Neural cell (in vitro differentiated cells): ENCODE results near the gene MLX. TPM values are rescaled to one million over a fixed set of nuclear protein-coding genes. Genes with fewer than 3 reads are reported as not detected.

ENCODE experiments used
- H2AFZ ChIP-seq: fragments of 200-600, 300-800 bp; sonication (generic), shearing (Covaris generic); 2 replicates; pipeline ENCODE4 v1.6.0; 2014; ENCODE audit warnings: low read depth, mild to moderate bottlenecking, antibody characterized with exemption, low read length, moderate library complexity
- H3F3A ChIP-seq: fragments of 200-600 bp; shearing (Covaris generic); 2 replicates; pipeline ENCODE4 v1.6.1; 2016; ENCODE audit warnings: mild to moderate bottlenecking, moderate library complexity, mixed read lengths, antibody characterized with exemption, low read length; ENCODE audit not compliant: insufficient read depth, poor library complexity, severe bottlenecking
- H3K27ac ChIP-seq: fragments of 200-600, 300-800 bp; sonication (generic), shearing (Covaris generic); 2 replicates; pipeline ENCODE4 v1.5.1; 2014; ENCODE audit warnings: mild to moderate bottlenecking, low read length, moderate library complexity
- H3K27me3 ChIP-seq: fragments of 300-800, 200-600 bp; sonication (generic), shearing (Covaris generic); 2 replicates; pipeline ENCODE4 v1.6.0; 2014; ENCODE audit warnings: mild to moderate bottlenecking, low read depth, low read length, moderate library complexity; ENCODE audit not compliant: insufficient read depth
- H3K36me3 ChIP-seq: fragments of 300-800, 200-600 bp; sonication (generic), shearing (Covaris generic); 2 replicates; pipeline ENCODE4 v1.5.1; 2014; ENCODE audit warnings: mild to moderate bottlenecking, antibody characterized with exemption, low read length, moderate library complexity; ENCODE audit not compliant: insufficient read depth
- H3K4me2 ChIP-seq: fragments of 300-800, 200-600 bp; sonication (generic), shearing (Covaris generic); 2 replicates; pipeline ENCODE4 v1.6.0; 2014; ENCODE audit warnings: mild to moderate bottlenecking, low read length
- H3K4me3 ChIP-seq: fragments of 300-800, 200-600 bp; sonication (generic), shearing (Covaris generic); 2 replicates; pipeline ENCODE4 v1.5.1; 2014; ENCODE audit warnings: mild to moderate bottlenecking, low read length, moderate library complexity
- H3K79me2 ChIP-seq: fragments of 200-600 bp; shearing (Covaris generic); replicated peaks from 2 replicates; pipeline ENCODE4 v1.6.0; 2014; ENCODE audit warnings: mild to moderate bottlenecking, low read length, moderate library complexity; ENCODE audit not compliant: insufficient read depth
- H3K9ac ChIP-seq: fragments of 300-800, 200-600 bp; sonication (generic), shearing (Covaris generic); 2 replicates; pipeline ENCODE4 v1.6.1; 2016; ENCODE audit warnings: mild to moderate bottlenecking, low read length, mixed read lengths
- H3K9me2 ChIP-seq: fragments of 200-600 bp; shearing (Covaris generic); 2 replicates; pipeline ENCODE4 v1.6.1; 2016; ENCODE audit warnings: mild to moderate bottlenecking, low read length, mixed read lengths; ENCODE audit not compliant: insufficient read depth
- H3K9me3 ChIP-seq: fragments of 200-600, 300-800 bp; sonication (generic), shearing (Covaris generic); 2 replicates; pipeline ENCODE4 v1.6.1; 2016; ENCODE audit warnings: mild to moderate bottlenecking, mixed run types, low read length, moderate library complexity, mixed read lengths
- H4K20me1 ChIP-seq: fragments of 200-600 bp; shearing (Covaris generic); 2 replicates; pipeline ENCODE4 v1.6.1; 2016; ENCODE audit warnings: mild to moderate bottlenecking, mixed run types; ENCODE audit not compliant: insufficient read depth
- EP300 ChIP-seq: fragments of 450-650 bp; conservative IDR thresholded peaks from 2 replicates; pipeline ENCODE4 v1.6.1; 2014; ENCODE audit warnings: antibody characterized with exemption, mild to moderate bottlenecking, moderate library complexity; ENCODE audit not compliant: poor library complexity, severe bottlenecking
- EZH2 ChIP-seq: fragments of 200-600, 300-800 bp; shearing (Covaris generic), sonication (generic); IDR thresholded peaks from 2 replicates; pipeline ENCODE4 v1.6.1; 2014; ENCODE audit warnings: antibody characterized with exemption, low read length, borderline replicate concordance, mild to moderate bottlenecking; ENCODE audit not compliant: insufficient read depth, poor library complexity, severe bottlenecking
- MXI1 ChIP-seq: fragments of 450-650 bp; conservative IDR thresholded peaks from 2 replicates; pipeline ENCODE4 v1.6.1; 2014; ENCODE audit warnings: antibody characterized with exemption, mild to moderate bottlenecking; ENCODE audit not compliant: poor library complexity, severe bottlenecking
- POLR2AphosphoS5 ChIP-seq: IDR thresholded peaks from 2 replicates; pipeline ENCODE4 v1.6.1; 2012
- RAD21 ChIP-seq: fragments of 450-650 bp; conservative IDR thresholded peaks from 2 replicates; pipeline ENCODE4 v1.6.1; 2014; ENCODE audit warnings: antibody characterized with exemption, mild to moderate bottlenecking, moderate library complexity
- REST ChIP-seq: IDR thresholded peaks from 2 replicates; pipeline ENCODE4 v1.6.1; 2012; ENCODE audit warnings: borderline replicate concordance
- SMC3 ChIP-seq: fragments of 450-650 bp; conservative IDR thresholded peaks from 2 replicates; pipeline ENCODE4 v1.6.1; 2014; ENCODE audit warnings: antibody characterized with exemption, mild to moderate bottlenecking, moderate library complexity; ENCODE audit not compliant: poor library complexity
- TAF1 ChIP-seq: IDR thresholded peaks from 2 replicates; pipeline ENCODE4 v1.6.1; 2012; ENCODE audit warnings: low read depth
- polyA plus RNA-seq: library from polyadenylated mRNA; depleted of rRNA; stranded (reverse); fragments of >200 nt; gene quantifications from 2 replicates; pipeline ENCODE4 v1.2.3, GENCODE V29; 2014
- TF ChIP-seq, protein P1 (sequence below): fragments of 450-650 bp; IDR thresholded peaks from 2 replicates; pipeline ENCODE4 v1.5.1; 2014; ENCODE audit warnings: antibody characterized with exemption, mild to moderate bottlenecking, moderate library complexity; ENCODE audit not compliant: poor library complexity, severe bottlenecking

Gene MLX
- polyA plus RNA-seq, 1 donor from 2014 or later: 47.2 TPM

GRCh38 chr17:42563143-42563509 is 3.8 kb upstream of the MLX start:
- H4K20me1 ChIP-seq: no peaks in the 10 kb centered on the region
- no peaks in the 10 kb centered on the region for H3K27me3 ChIP-seq
- peak overlapping the region; percentile 84 for H3K9ac ChIP-seq
- H3K36me3 ChIP-seq: no peaks in the 10 kb centered on the region
- no peaks in the 10 kb centered on the region for H3F3A ChIP-seq
- no peak overlapping the region for H3K27ac ChIP-seq
- H3K4me2 ChIP-seq: peak overlapping the region; percentile 76
- H3K9me3 ChIP-seq: no peaks in the 10 kb centered on the region
- H3K4me3 ChIP-seq: peak overlapping the region; percentile 93
- H3K79me2 ChIP-seq: peaks cover 16% of the 10 kb centered on the region
- TF ChIP-seq EZH2 (no peak), MXI1 (no peak), RAD21 (no peak), POLR2AphosphoS5 (no peak), TAF1 (no peak), SMC3 (no peak), REST (no peak), EP300 (no peak)
- TF ChIP-seq, protein P1, sequence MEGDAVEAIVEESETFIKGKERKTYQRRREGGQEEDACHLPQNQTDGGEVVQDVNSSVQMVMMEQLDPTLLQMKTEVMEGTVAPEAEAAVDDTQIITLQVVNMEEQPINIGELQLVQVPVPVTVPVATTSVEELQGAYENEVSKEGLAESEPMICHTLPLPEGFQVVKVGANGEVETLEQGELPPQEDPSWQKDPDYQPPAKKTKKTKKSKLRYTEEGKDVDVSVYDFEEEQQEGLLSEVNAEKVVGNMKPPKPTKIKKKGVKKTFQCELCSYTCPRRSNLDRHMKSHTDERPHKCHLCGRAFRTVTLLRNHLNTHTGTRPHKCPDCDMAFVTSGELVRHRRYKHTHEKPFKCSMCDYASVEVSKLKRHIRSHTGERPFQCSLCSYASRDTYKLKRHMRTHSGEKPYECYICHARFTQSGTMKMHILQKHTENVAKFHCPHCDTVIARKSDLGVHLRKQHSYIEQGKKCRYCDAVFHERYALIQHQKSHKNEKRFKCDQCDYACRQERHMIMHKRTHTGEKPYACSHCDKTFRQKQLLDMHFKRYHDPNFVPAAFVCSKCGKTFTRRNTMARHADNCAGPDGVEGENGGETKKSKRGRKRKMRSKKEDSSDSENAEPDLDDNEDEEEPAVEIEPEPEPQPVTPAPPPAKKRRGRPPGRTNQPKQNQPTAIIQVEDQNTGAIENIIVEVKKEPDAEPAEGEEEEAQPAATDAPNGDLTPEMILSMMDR: no peak
- no peaks in the 10 kb centered on the region for H3K9me2 ChIP-seq
- no peak overlapping the region for H2AFZ ChIP-seq

DNA sequence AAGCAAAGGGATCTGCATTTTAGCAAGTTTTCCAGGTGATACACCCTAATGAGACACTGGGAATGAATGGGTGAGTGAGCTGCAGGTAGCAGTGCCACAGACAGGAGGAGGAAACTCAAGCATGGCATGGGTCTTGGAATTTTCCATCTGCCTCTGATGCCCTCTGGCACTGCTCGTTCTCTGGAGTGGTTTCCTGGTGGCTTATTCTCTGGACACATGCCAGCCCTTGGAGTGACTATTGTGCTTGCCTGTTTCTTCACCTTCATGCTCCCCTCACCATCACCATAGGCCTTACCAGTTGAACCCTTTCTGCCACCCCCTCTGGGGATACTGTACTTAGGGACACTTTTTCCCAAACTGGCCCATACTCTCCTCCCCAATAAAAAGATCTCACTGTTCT is 3.4 kb upstream of the MLX start:
- no peak overlapping the region for H3K4me2 ChIP-seq
- H3K27me3 ChIP-seq: no peaks in the 10 kb centered on the region
- peak overlapping the region; percentile 93 for H3K4me3 ChIP-seq
- H3K9ac ChIP-seq: no peak overlapping the region
- no peak overlapping the region for H2AFZ ChIP-seq
- H3K27ac ChIP-seq: no peak overlapping the region
- no peaks in the 10 kb centered on the region for H3F3A ChIP-seq
- H3K9me2 ChIP-seq: no peaks in the 10 kb centered on the region
- peaks cover 16% of the 10 kb centered on the region for H3K79me2 ChIP-seq
- no peaks in the 10 kb centered on the region for H3K9me3 ChIP-seq
- no peaks in the 10 kb centered on the region for H3K36me3 ChIP-seq
- TF ChIP-seq EP300 (no peak), SMC3 (no peak), EZH2 (no peak), RAD21 (no peak), POLR2AphosphoS5 (no peak), REST (no peak), MXI1 (no peak), TAF1 (no peak)
- TF ChIP-seq, protein P1: no peak
- H4K20me1 ChIP-seq: no peaks in the 10 kb centered on the region
